Uterus (tissue), 4 donors: ENCODE data around the gene JAZF1. TPM values are rescaled to one million over a fixed set of nuclear protein-coding genes. Genes with fewer than 3 reads are reported as not detected.

Experiments
- DNase-seq, 2 donors: peaks; one replicate each; pipeline ENCODE4 v3.0.0-alpha.2; 2019 to 2020
- H3K27ac ChIP-seq, 2 donors: fragments of 200-600 bp; sonication (generic); 1 replicate in 1 of 2; 2 replicates in 1 of 2; pipeline ENCODE4 v1.5.1; 2016 to 2018
- H3K27me3 ChIP-seq, 2 donors: fragments of 200-600 bp; sonication (generic); one replicate each; pipeline ENCODE4 v1.5.1; 2018 to 2019; ENCODE audit warnings: control low read depth in 1 of 2
- H3K36me3 ChIP-seq, 2 donors: fragments of 200-600 bp; sonication (generic); one replicate each; pipeline ENCODE4 v1.5.1; 2019; ENCODE audit warnings: control low read depth in 1 of 2
- H3K4me1 ChIP-seq, 2 donors: fragments of 200-600 bp; sonication (generic); one replicate each; pipeline ENCODE4 v1.5.1; 2018 to 2019; ENCODE audit warnings: control low read depth in 1 of 2
- H3K4me3 ChIP-seq, 2 donors: fragments of 200-600 bp; sonication (generic); 1 replicate in 1 of 2; 2 replicates in 1 of 2; pipeline ENCODE4 v1.5.1; 2018 to 2019; ENCODE audit warnings: mild to moderate bottlenecking in 1 of 2
- H3K9me3 ChIP-seq, 2 donors: fragments of 200-600 bp; sonication (generic); one replicate each; pipeline ENCODE4 v1.5.1; 2019; ENCODE audit warnings: control low read depth in 1 of 2
- CTCF ChIP-seq, 4 experiments: fragments of 200-600 bp in 2 of 4; fragments of 450-650 bp in 2 of 4; sonication (generic) in 2 of 4; IDR thresholded peaks; one replicate each; pipeline ENCODE4 v1.5.1; 2016 to 2019; ENCODE audit warnings: antibody characterized with exemption in 4 of 4, mild to moderate bottlenecking in 2 of 4, moderate library complexity in 1 of 4
- POLR2A ChIP-seq, 2 donors: fragments of 450-650 bp; IDR thresholded peaks; one replicate each; pipeline ENCODE4 v1.6.1; 2016; ENCODE audit warnings: antibody characterized with exemption in 2 of 2, mild to moderate bottlenecking in 1 of 2, moderate library complexity in 1 of 2
- intact Hi-C: fragments of 100-400 bp; cut with DNase I; formaldehyde crosslinking; loops from one replicate; pipeline ENCODE4 v1.15.1; 2023; ENCODE audit warnings: low total_unique reads
- total RNA-seq, 4 donors: library from RNA; depleted of rRNA in 3 of 4; stranded (reverse); fragments of >200 nt in 3 of 4; gene quantifications; one replicate each; pipeline versions ENCODE4 v1.1.0 to v1.2.4, GENCODE V29; 2014 to 2023
- donor health status: DM: yes; HTN: yes; CAD: no.

The JAZF1 gene
- total RNA-seq, 4 donors from 2014 or later, result 27.6 to 58.5 (median 34.4) TPM

GRCh38 chr7:28211006-28211405, 30.4 kb upstream of the JAZF1 start:
- no peak overlapping the region for H3K27ac ChIP-seq
- no peaks in the 10 kb centered on the region for H3K4me1 ChIP-seq
- H3K36me3 ChIP-seq, result no peaks in the 10 kb centered on the region
- no peaks in the 10 kb centered on the region for H3K27me3 ChIP-seq
- TF ChIP-seq CTCF (IDR thresholded peaks at IDR 0.05) (no peak), POLR2A (IDR thresholded peaks at IDR 0.05) (no peak)
- H3K9me3 ChIP-seq, result no peaks in the 10 kb centered on the region
- no peak overlapping the region for H3K4me3 ChIP-seq
- intact Hi-C loops, result no loop called here
- no peak for DNase-seq

GRCh38 chr7:28208506-28208905, 27.9 kb upstream of the JAZF1 start:
- no peaks in the 10 kb centered on the region for H3K4me1 ChIP-seq
- DNase-seq, result no peak
- no peaks in the 10 kb centered on the region for H3K9me3 ChIP-seq
- no peak for TF ChIP-seq POLR2A (IDR thresholded peaks at IDR 0.05)
- no peak for TF ChIP-seq CTCF (IDR thresholded peaks at IDR 0.05)
- intact Hi-C loops, result no loop called here
- H3K4me3 ChIP-seq, result no peak overlapping the region
- H3K27ac ChIP-seq, result no peak overlapping the region
- H3K36me3 ChIP-seq, result no peaks in the 10 kb centered on the region
- H3K27me3 ChIP-seq, result no peaks in the 10 kb centered on the region

- Histone ChIP-seq H3K4me1 (no peaks in the 10 kb centered on the region), H3K27me3 (no peaks in the 10 kb centered on the region), H3K4me3 (no peak overlapping the region), H3K27ac (no peak overlapping the region), H3K9me3 (no peaks in the 10 kb centered on the region), H3K36me3 (no peaks in the 10 kb centered on the region)
- no peak for TF ChIP-seq CTCF (IDR thresholded peaks at IDR 0.05)
- TF ChIP-seq POLR2A (IDR thresholded peaks at IDR 0.05), result no peak
- intact Hi-C loops, result no loop called here
- no peak for DNase-seq
Observed at GRCh38 chr7:28207486-28208158, 27.0 kb upstream of the JAZF1 start.

GRCh38 chr7:28205506-28205905, 24.9 kb upstream of the JAZF1 start:
- Histone ChIP-seq H3K9me3 (no peaks in the 10 kb centered on the region), H3K36me3 (no peaks in the 10 kb centered on the region), H3K4me3 (no peak overlapping the region), H3K4me1 (no peaks in the 10 kb centered on the region), H3K27me3 (no peaks in the 10 kb centered on the region), H3K27ac (no peak overlapping the region)
- no peak for DNase-seq
- TF ChIP-seq CTCF (IDR thresholded peaks at IDR 0.05), result no peak
- no peak for TF ChIP-seq POLR2A (IDR thresholded peaks at IDR 0.05)
- intact Hi-C loops, result no loop called here

- no peaks in the 10 kb centered on the region for H3K9me3 ChIP-seq
- no peaks in the 10 kb centered on the region for H3K36me3 ChIP-seq
- no peaks in the 10 kb centered on the region for H3K27me3 ChIP-seq
- H3K4me1 ChIP-seq, result no peaks in the 10 kb centered on the region
- TF ChIP-seq POLR2A (IDR thresholded peaks at IDR 0.05), result no peak
- no peak for TF ChIP-seq CTCF (IDR thresholded peaks at IDR 0.05)
- no peak overlapping the region for H3K4me3 ChIP-seq
- intact Hi-C loops, result no loop called here
- DNase-seq, result no peak
- no peak overlapping the region for H3K27ac ChIP-seq
Observed at GRCh38 chr7:28203508-28204240, 23.1 kb upstream of the JAZF1 start.
